H1 (cell line): ENCODE data around the gene NRDE2. TPM values are rescaled to one million over a fixed set of nuclear protein-coding genes. Genes with fewer than 3 reads are reported as not detected.

Experiments
- CTCF ChIP-seq, 3 experiments: IDR thresholded peaks; 1 replicate in 2 of 3; 2 replicates in 1 of 3; pipeline versions ENCODE4 v1.5.1 to v1.6.1; 2011; ENCODE audit warnings: low read length in 3 of 3, mild to moderate bottlenecking in 3 of 3, inconsistent platforms in 2 of 3, low read depth in 1 of 3, moderate library complexity in 1 of 3; ENCODE audit not compliant: insufficient read depth in 1 of 3; ENCODE audit errors: control extremely low read depth in 1 of 3
- RBBP5 ChIP-seq: IDR thresholded peaks from 2 replicates; pipeline ENCODE4 v1.7.1; 2012; ENCODE audit warnings: low read depth, mild to moderate bottlenecking, inconsistent platforms, low read length, moderate library complexity, borderline replicate concordance
- polyA plus RNA-seq, 7 experiments: library from polyadenylated mRNA; depleted of rRNA in 3 of 7; stranded (reverse) in 5 of 7; unstranded in 2 of 7; fragments of >200 nt in 5 of 7; fragments of 200-250 nt in 2 of 7; gene quantifications; 1 replicate in 5 of 7; 2 replicates in 1 of 7; 4 replicates in 1 of 7; pipeline versions ENCODE4 v1.2.1 to v1.2.3, GENCODE V29; 2011 to 2013; ENCODE audit warnings: missing spikeins in 2 of 7, mixed read lengths in 2 of 7
- total RNA-seq: library from RNA; stranded (reverse); fragmentation: NEBNext Ultra II Directional; extraction: Animal tissue kit (Norgen Biotek cat#: 25700); gene quantifications from 2 replicates; pipeline ENCODE4 v1.2.1, GENCODE V29; 2021

NRDE2 gene
- total and polyA plus RNA-seq, 2 of the 8 experiments (the other 6 are each of a cell fraction or from before 2014, with no cell fraction given) = 4.9 to 12.1 TPM

GRCh38 chr14:90299408-90299807 lies 32.3 kb downstream of the NRDE2 start (continued):
- no peak for TF ChIP-seq CTCF (IDR thresholded peaks at IDR 0.05; ENCODE audit: control extremely low read depth in 1 of 3, insufficient read depth in 1 of 3, low read depth in 1 of 3, low read length in 3 of 3)
- no peak for TF ChIP-seq RBBP5
- TF ChIP-seq, all 59 proteins: peak for 0
